Astrocyte (in vitro differentiated cells and primary cell): ENCODE data around the gene DAGLA. TPM values are rescaled to one million over a fixed set of nuclear protein-coding genes. Genes with fewer than 3 reads are reported as not detected.
A peak's percentile ranks its signal among the peaks of the same experiment; 100 is the strongest.

ENCODE experiments used
- DNase-seq: peaks from one replicate; pipeline ENCODE4 v3.0.0-alpha.2; 2010; ENCODE audit warnings: low read depth
- FAIRE-seq: peaks from 2 replicates; lab custom pipeline; 2011; peaks lifted over from hg19 to GRCh38; lab: Jason Lieb, UNC
- H2AFZ ChIP-seq: 2 replicates; pipeline ENCODE4 v1.6.0; 2012; ENCODE audit warnings: low read depth, low read length, inconsistent platforms
- H3K27ac ChIP-seq: 2 replicates; pipeline ENCODE4 v1.5.1; 2011; ENCODE audit warnings: low read depth, low read length, inconsistent platforms
- H3K27me3 ChIP-seq: 2 replicates; pipeline ENCODE4 v1.6.0; 2011; ENCODE audit warnings: low read length, inconsistent platforms; ENCODE audit not compliant: insufficient read depth
- H3K36me3 ChIP-seq: 2 replicates; pipeline ENCODE4 v1.5.1; 2011; ENCODE audit warnings: low read length, inconsistent platforms; ENCODE audit not compliant: insufficient read depth
- H3K4me1 ChIP-seq: 2 replicates; pipeline ENCODE4 v1.5.1; 2011; ENCODE audit warnings: low read length, inconsistent platforms; ENCODE audit not compliant: insufficient read depth
- H3K4me2 ChIP-seq: 2 replicates; pipeline ENCODE4 v1.6.0; 2012; ENCODE audit warnings: low read length, inconsistent platforms
- H3K4me3 ChIP-seq: 2 replicates; pipeline ENCODE4 v1.5.1; 2011; ENCODE audit warnings: low read depth, mild to moderate bottlenecking, low read length, inconsistent platforms; ENCODE audit not compliant: insufficient read depth
- H3K79me2 ChIP-seq: 2 replicates; pipeline ENCODE4 v1.6.0; 2012; ENCODE audit warnings: mild to moderate bottlenecking, low read length, inconsistent platforms; ENCODE audit not compliant: insufficient read depth
- H3K9ac ChIP-seq: 2 replicates; pipeline ENCODE4 v1.6.0; 2012; ENCODE audit warnings: mild to moderate bottlenecking, low read length, inconsistent platforms
- H3K9me3 ChIP-seq: 2 replicates; pipeline ENCODE4 v1.5.1; 2012; ENCODE audit warnings: low read depth, mild to moderate bottlenecking, low read length, inconsistent platforms; ENCODE audit not compliant: insufficient read depth
- H4K20me1 ChIP-seq: 2 replicates; pipeline ENCODE4 v1.6.0; 2012; ENCODE audit warnings: low read length, inconsistent platforms; ENCODE audit not compliant: insufficient read depth
- H3K27ac Mint-ChIP-seq: one replicate; pipeline ENCODE4 v1.8.0; 2021; ENCODE audit warnings: mild to moderate bottlenecking, mixed read lengths; ENCODE audit not compliant: unreplicated experiment
- H3K27me3 Mint-ChIP-seq: one replicate; pipeline ENCODE4 v1.8.0; 2021; ENCODE audit warnings: low read depth, mixed read lengths; ENCODE audit not compliant: unreplicated experiment
- H3K36me3 Mint-ChIP-seq: one replicate; pipeline ENCODE4 v1.8.0; 2021; ENCODE audit warnings: low read depth, mixed read lengths; ENCODE audit not compliant: unreplicated experiment
- H3K4me1 Mint-ChIP-seq: one replicate; pipeline ENCODE4 v1.8.0; 2021; ENCODE audit warnings: low read depth, mixed read lengths; ENCODE audit not compliant: unreplicated experiment
- H3K4me3 Mint-ChIP-seq: one replicate; pipeline ENCODE4 v1.8.0; 2021; ENCODE audit warnings: mild to moderate bottlenecking, moderate library complexity, mixed read lengths; ENCODE audit not compliant: unreplicated experiment
- H3K9me3 Mint-ChIP-seq: one replicate; pipeline ENCODE4 v1.8.0; 2021; ENCODE audit warnings: mild to moderate bottlenecking, mixed read lengths; ENCODE audit not compliant: unreplicated experiment
- CTCF ChIP-seq: IDR thresholded peaks from 2 replicates; pipeline ENCODE4 v1.5.1; 2011; ENCODE audit warnings: low read depth, mild to moderate bottlenecking, inconsistent platforms, low read length, moderate library complexity; ENCODE audit not compliant: insufficient read depth
- EZH2 ChIP-seq: IDR thresholded peaks from 2 replicates; pipeline ENCODE4 v1.6.1; 2012; ENCODE audit warnings: mild to moderate bottlenecking, low read length, inconsistent platforms; ENCODE audit not compliant: insufficient read depth
- total RNA-seq: library from RNA; stranded (reverse); gene quantifications from 2 replicates; pipeline ENCODE4 v1.2.1, GENCODE V29; 2021

The DAGLA gene
- total RNA-seq, 1 donor from 2014 or later: 5.5 TPM

GRCh38 chr11:61744181-61744580 lies 64.0 kb downstream of the DAGLA start:
- Mint-ChIP-seq H3K27me3 (peaks cover 3% of the 10 kb centered on the region), H3K27ac (no peak overlapping the region), H3K36me3 (peaks cover 5% of the 10 kb centered on the region), H3K4me3 (no peak overlapping the region), H3K4me1 (peaks cover 4% of the 10 kb centered on the region), H3K9me3 (no peaks in the 10 kb centered on the region)
- FAIRE-seq (no peak), DNase-seq (peak; percentile 55)
- H3K27ac ChIP-seq: no peak overlapping the region
- no peak overlapping the region for H3K4me2 ChIP-seq
- no peak for TF ChIP-seq CTCF
- no peak for TF ChIP-seq EZH2
- H3K9ac ChIP-seq: no peak overlapping the region
- no peaks in the 10 kb centered on the region for H3K9me3 ChIP-seq
- no peak overlapping the region for H2AFZ ChIP-seq
- no peaks in the 10 kb centered on the region for H3K79me2 ChIP-seq
- H3K36me3 ChIP-seq: no peaks in the 10 kb centered on the region
- no peaks in the 10 kb centered on the region for H4K20me1 ChIP-seq
- no peaks in the 10 kb centered on the region for H3K27me3 ChIP-seq
- H3K4me1 ChIP-seq: peaks cover 13% of the 10 kb centered on the region
- H3K4me3 ChIP-seq: no peak overlapping the region

GRCh38 chr11:61744609-61745156 lies 64.5 kb downstream of the DAGLA start:
- Mint-ChIP-seq H3K4me1 (peaks cover 9% of the 10 kb centered on the region), H3K27me3 (peaks cover 3% of the 10 kb centered on the region), H3K9me3 (no peaks in the 10 kb centered on the region), H3K27ac (no peak overlapping the region), H3K4me3 (no peak overlapping the region), H3K36me3 (peaks cover 5% of the 10 kb centered on the region)
- DNase-seq (no peak), FAIRE-seq (no peak)
- Histone ChIP-seq H3K9ac (no peak overlapping the region), H3K36me3 (no peaks in the 10 kb centered on the region), H3K4me1 (peaks cover 18% of the 10 kb centered on the region), H3K27me3 (no peaks in the 10 kb centered on the region), H3K9me3 (no peaks in the 10 kb centered on the region), H4K20me1 (no peaks in the 10 kb centered on the region), H3K27ac (no peak overlapping the region), H2AFZ (no peak overlapping the region), H3K79me2 (no peaks in the 10 kb centered on the region), H3K4me2 (no peak overlapping the region), H3K4me3 (no peak overlapping the region)
- no peak for TF ChIP-seq EZH2
- TF ChIP-seq CTCF: no peak

- DNase-seq: no peak
- no peak for FAIRE-seq
- no peak overlapping the region for H3K4me3 Mint-ChIP-seq
- Histone ChIP-seq H3K4me2 (no peak overlapping the region), H3K9me3 (no peaks in the 10 kb centered on the region), H3K27me3 (no peaks in the 10 kb centered on the region), H4K20me1 (no peaks in the 10 kb centered on the region), H3K4me3 (no peak overlapping the region), H3K9ac (no peak overlapping the region), H3K4me1 (peaks cover 23% of the 10 kb centered on the region), H2AFZ (no peak overlapping the region), H3K79me2 (no peaks in the 10 kb centered on the region), H3K36me3 (no peaks in the 10 kb centered on the region), H3K27ac (no peak overlapping the region)
- H3K9me3 Mint-ChIP-seq: no peaks in the 10 kb centered on the region
- TF ChIP-seq EZH2: no peak
- TF ChIP-seq CTCF: no peak
- peaks cover 5% of the 10 kb centered on the region for H3K36me3 Mint-ChIP-seq
- H3K4me1 Mint-ChIP-seq: peaks cover 9% of the 10 kb centered on the region
- H3K27me3 Mint-ChIP-seq: no peaks in the 10 kb centered on the region
- H3K27ac Mint-ChIP-seq: peak overlapping the region; percentile 83
Observed at GRCh38 chr11:61745781-61746441, 65.7 kb downstream of the DAGLA start.
